ENCODE data around the gene HOXB4. TPM values are rescaled to one million over a fixed set of nuclear protein-coding genes. Genes with fewer than 3 reads are reported as not detected.

Gene HOXB4
- total RNA-seq, 4 donors from 2014 or later = 1.6 to 8.7 (median 3.4) TPM

GRCh38 chr17:48612854-48613691 lies 34.9 kb upstream of the HOXB4 start:
- ATAC-seq (ENCODE audit: low FRiP score) = peak; percentile 28
- no peak for TF ChIP-seq CTCF (IDR thresholded peaks at IDR 0.05)
- DNase-seq (ENCODE audit: low spot score) = no peak

- DNase-seq (ENCODE audit: low spot score) (no peak), ATAC-seq (ENCODE audit: low FRiP score) (no peak)
- no peak for TF ChIP-seq CTCF (IDR thresholded peaks at IDR 0.05)
Measured at GRCh38 chr17:48612456-48612853, 34.3 kb upstream of the HOXB4 start.

- DNase-seq (ENCODE audit: low spot score) (no peak), ATAC-seq (ENCODE audit: low FRiP score) (no peak)
- TF ChIP-seq CTCF (IDR thresholded peaks at IDR 0.05) = no peak
Measured at GRCh38 chr17:48611681-48612455, 33.7 kb upstream of the HOXB4 start.

- DNase-seq (ENCODE audit: low spot score) (no peak), ATAC-seq (ENCODE audit: low FRiP score) (no peak)
- TF ChIP-seq CTCF (IDR thresholded peaks at IDR 0.05) = no peak
Measured at GRCh38 chr17:48611213-48611612, 33.1 kb upstream of the HOXB4 start.

GRCh38 chr17:48610282-48611211 lies 32.4 kb upstream of the HOXB4 start, which contains the start of gene HOXB7:
Gene HOXB7, minus strand, starts transcription at chr17:48611017. Its CDS starts 99 bp downstream, at chr17:48610918.
- no peak for TF ChIP-seq CTCF (IDR thresholded peaks at IDR 0.05)
- peak; percentile 82 for DNase-seq (ENCODE audit: low spot score)
- peak; percentile 45 for ATAC-seq (ENCODE audit: low FRiP score)

GRCh38 chr17:48609759-48610281 lies 31.7 kb upstream of the HOXB4 start:
- no peak for ATAC-seq (ENCODE audit: low FRiP score)
- DNase-seq (ENCODE audit: low spot score) = no peak
- no peak for TF ChIP-seq CTCF (IDR thresholded peaks at IDR 0.05)
